DOHH2 (cell line): Measurements from ENCODE around the gene ANP32A.
"Not testable (repeated sequence)": the region's sequence is repeated elsewhere in the genome, so short reads cannot be mapped to it uniquely, and the experiment has no call there.

Experiments
- H3F3A ChIP-seq: fragments of 200-600 bp; sonication (generic), shearing (Covaris generic); 2 replicates; pipeline ENCODE4 v1.6.0; 2016; ENCODE audit warnings: antibody characterized with exemption, mild to moderate bottlenecking; ENCODE audit not compliant: control insufficient read depth, insufficient read depth
- H3K27ac ChIP-seq: fragments of 200-600 bp; sonication (generic); 2 replicates; pipeline ENCODE4 v1.5.1; 2014; ENCODE audit warnings: low read depth, mild to moderate bottlenecking, low read length, moderate library complexity
- H3K27me3 ChIP-seq: fragments of 200-600 bp; sonication (generic); 2 replicates; pipeline ENCODE4 v1.6.1; 2014; ENCODE audit warnings: mild to moderate bottlenecking, low read length, mixed read lengths; ENCODE audit not compliant: control insufficient read depth
- H3K36me3 ChIP-seq: fragments of 200-600 bp; sonication (generic); 2 replicates; pipeline ENCODE4 v1.6.1; 2014; ENCODE audit warnings: mild to moderate bottlenecking, low read length, moderate library complexity, mixed read lengths; ENCODE audit not compliant: control insufficient read depth
- H3K4me1 ChIP-seq: fragments of 200-600 bp; sonication (generic); 2 replicates; pipeline ENCODE4 v1.6.1; 2014; ENCODE audit warnings: mild to moderate bottlenecking, low read length, mixed read lengths; ENCODE audit not compliant: control insufficient read depth
- H3K4me2 ChIP-seq: fragments of 200-600 bp; sonication (generic); 2 replicates; pipeline ENCODE4 v1.6.0; 2014; ENCODE audit warnings: mild to moderate bottlenecking, low read length, moderate library complexity
- H3K4me3 ChIP-seq: fragments of 200-600 bp; sonication (generic); 2 replicates; pipeline ENCODE4 v1.5.1; 2014; ENCODE audit warnings: mild to moderate bottlenecking, low read length, mixed read lengths
- H3K79me2 ChIP-seq: fragments of 200-600 bp; sonication (generic); 2 replicates; pipeline ENCODE4 v1.6.1; 2014; ENCODE audit warnings: mild to moderate bottlenecking, low read length, mixed read lengths; ENCODE audit not compliant: control insufficient read depth
- H3K9me2 ChIP-seq: fragments of 200-600 bp; sonication (generic); replicated peaks from 2 replicates; pipeline ENCODE4 v1.6.1; 2014; ENCODE audit warnings: mild to moderate bottlenecking, low read length, mixed read lengths; ENCODE audit not compliant: control insufficient read depth
- H3K9me3 ChIP-seq: fragments of 200-600 bp; sonication (generic); 2 replicates; pipeline ENCODE4 v1.6.1; 2014; ENCODE audit warnings: antibody characterized with exemption, low read length, mixed read lengths; ENCODE audit not compliant: control insufficient read depth, insufficient read depth
- H4K20me1 ChIP-seq: fragments of 200-600 bp; sonication (generic); 2 replicates; pipeline ENCODE4 v1.6.0; 2014; ENCODE audit warnings: low read depth, mild to moderate bottlenecking, antibody characterized with exemption, low read length, moderate library complexity; ENCODE audit not compliant: control insufficient read depth, insufficient read depth
- EZH2phosphoT487 ChIP-seq: fragments of 200-600 bp; sonication (generic); IDR thresholded peaks from 2 replicates; pipeline ENCODE4 v1.6.1; 2017; ENCODE audit warnings: borderline replicate concordance, mild to moderate bottlenecking, antibody characterized with exemption, low read length, moderate library complexity, mixed read lengths
- TF ChIP-seq, protein P1 (sequence below): fragments of 200-600 bp; sonication (generic); IDR thresholded peaks from one replicate; pipeline ENCODE4 v1.5.1; 2014; ENCODE audit warnings: antibody characterized with exemption, mild to moderate bottlenecking, low read depth, low read length; ENCODE audit not compliant: poor library complexity, severe bottlenecking

ANP32A gene

DNA sequence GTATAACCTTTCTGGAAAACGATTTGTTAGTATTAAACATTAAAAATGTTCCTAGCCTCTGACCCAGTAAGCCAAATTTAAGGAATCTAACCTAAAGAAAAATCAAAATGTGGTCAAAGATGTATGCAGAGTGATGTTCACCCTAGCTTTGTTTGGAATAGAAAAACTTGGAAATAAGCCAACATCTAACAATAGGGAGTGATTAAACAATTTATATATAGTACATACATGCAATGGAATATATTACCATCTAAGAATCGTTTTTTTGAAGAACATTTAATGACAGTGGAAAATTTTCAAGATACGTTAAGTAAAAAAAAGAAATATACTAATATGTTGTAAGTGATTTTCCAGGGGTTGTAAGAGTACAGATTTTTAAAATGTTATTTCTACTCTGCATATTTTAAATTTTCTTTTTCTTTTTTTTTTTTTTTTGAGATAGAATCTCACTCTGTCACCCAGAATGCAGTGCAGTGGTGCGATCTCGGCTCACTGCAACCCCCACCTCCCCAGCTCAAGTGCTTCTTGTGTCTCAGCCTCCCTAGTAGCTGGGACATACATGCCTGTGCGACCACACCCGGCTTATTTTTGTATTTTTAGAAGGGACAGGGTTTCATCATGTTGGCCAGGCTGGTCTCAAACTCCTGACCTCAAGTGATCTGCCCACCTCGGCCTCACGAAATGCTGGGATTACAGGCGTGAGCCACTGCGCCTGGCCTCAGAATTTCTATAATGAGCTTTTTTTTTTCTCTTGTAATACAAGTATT, 54.9 kb downstream of the ANP32A start:
- no peak overlapping the region for H3K4me3 ChIP-seq
- no peak for TF ChIP-seq EZH2phosphoT487
- TF ChIP-seq, protein P1, sequence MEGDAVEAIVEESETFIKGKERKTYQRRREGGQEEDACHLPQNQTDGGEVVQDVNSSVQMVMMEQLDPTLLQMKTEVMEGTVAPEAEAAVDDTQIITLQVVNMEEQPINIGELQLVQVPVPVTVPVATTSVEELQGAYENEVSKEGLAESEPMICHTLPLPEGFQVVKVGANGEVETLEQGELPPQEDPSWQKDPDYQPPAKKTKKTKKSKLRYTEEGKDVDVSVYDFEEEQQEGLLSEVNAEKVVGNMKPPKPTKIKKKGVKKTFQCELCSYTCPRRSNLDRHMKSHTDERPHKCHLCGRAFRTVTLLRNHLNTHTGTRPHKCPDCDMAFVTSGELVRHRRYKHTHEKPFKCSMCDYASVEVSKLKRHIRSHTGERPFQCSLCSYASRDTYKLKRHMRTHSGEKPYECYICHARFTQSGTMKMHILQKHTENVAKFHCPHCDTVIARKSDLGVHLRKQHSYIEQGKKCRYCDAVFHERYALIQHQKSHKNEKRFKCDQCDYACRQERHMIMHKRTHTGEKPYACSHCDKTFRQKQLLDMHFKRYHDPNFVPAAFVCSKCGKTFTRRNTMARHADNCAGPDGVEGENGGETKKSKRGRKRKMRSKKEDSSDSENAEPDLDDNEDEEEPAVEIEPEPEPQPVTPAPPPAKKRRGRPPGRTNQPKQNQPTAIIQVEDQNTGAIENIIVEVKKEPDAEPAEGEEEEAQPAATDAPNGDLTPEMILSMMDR = no peak
- no peaks in the 10 kb centered on the region for H3F3A ChIP-seq
- no peaks in the 10 kb centered on the region for H3K36me3 ChIP-seq
- no peak overlapping the region for H3K27ac ChIP-seq
- no peaks in the 10 kb centered on the region for H3K79me2 ChIP-seq
- H3K9me2 ChIP-seq = no peaks in the 10 kb centered on the region
- no peaks in the 10 kb centered on the region for H4K20me1 ChIP-seq
- H3K4me1 ChIP-seq = no peaks in the 10 kb centered on the region
- no peak overlapping the region for H3K4me2 ChIP-seq
- peaks cover 33% of the 10 kb centered on the region for H3K27me3 ChIP-seq
- no peaks in the 10 kb centered on the region for H3K9me3 ChIP-seq

GRCh38 chr15:68764090-68764489, 56.6 kb downstream of the ANP32A start:
- no peak for TF ChIP-seq EZH2phosphoT487
- TF ChIP-seq, protein P1 = no peak
- H3K4me1 ChIP-seq = no peaks in the 10 kb centered on the region
- no peak overlapping the region for H3K4me2 ChIP-seq
- no peaks in the 10 kb centered on the region for H3K9me3 ChIP-seq
- H3K79me2 ChIP-seq = no peaks in the 10 kb centered on the region
- H4K20me1 ChIP-seq = no peaks in the 10 kb centered on the region
- H3K4me3 ChIP-seq = no peak overlapping the region
- H3F3A ChIP-seq = no peaks in the 10 kb centered on the region
- no peaks in the 10 kb centered on the region for H3K36me3 ChIP-seq
- H3K27ac ChIP-seq = no peak overlapping the region
- peaks cover 33% of the 10 kb centered on the region for H3K27me3 ChIP-seq
- no peaks in the 10 kb centered on the region for H3K9me2 ChIP-seq

DNA sequence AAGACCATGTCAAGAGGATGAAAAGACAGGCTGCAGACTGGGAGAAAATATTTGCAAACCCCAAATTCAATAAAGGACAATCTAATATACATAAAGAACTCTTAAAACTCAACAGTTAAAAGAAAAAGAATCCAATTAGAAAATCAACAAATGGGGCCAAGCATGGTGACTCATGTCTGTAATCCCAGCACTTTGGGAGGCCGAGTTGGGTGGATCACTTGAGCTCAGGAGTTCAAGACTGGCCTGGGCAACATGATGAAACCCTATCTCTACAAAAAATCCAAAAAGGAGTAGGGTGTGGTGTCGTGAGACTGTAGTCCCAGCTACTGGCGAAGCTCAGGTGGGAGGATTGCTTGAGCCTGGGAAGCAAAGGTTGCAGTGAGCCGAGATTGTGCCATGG, 57.6 kb downstream of the ANP32A start:
- Histone ChIP-seq H3K27me3 (peaks cover 33% of the 10 kb centered on the region), H3K36me3 (no peaks in the 10 kb centered on the region), H4K20me1 (no peaks in the 10 kb centered on the region), H3K79me2 (no peaks in the 10 kb centered on the region), H3K9me2 (no peaks in the 10 kb centered on the region), H3K4me3 (no peak overlapping the region), H3K4me2 (no peak overlapping the region), H3K9me3 (no peaks in the 10 kb centered on the region), H3K4me1 (no peaks in the 10 kb centered on the region), H3F3A (no peaks in the 10 kb centered on the region), H3K27ac (no peak overlapping the region)
- TF ChIP-seq, protein P1 = no peak
- TF ChIP-seq EZH2phosphoT487 = no peak

GRCh38 chr15:68759982-68760579, 60.6 kb downstream of the ANP32A start:
- H3K4me2 ChIP-seq, H3K79me2 ChIP-seq: not testable (repeated sequence)

More at GRCh38 chr15:68759982-68760579, 60.6 kb downstream of the ANP32A start:
- H3K27ac ChIP-seq, H4K20me1 ChIP-seq, H3K4me1 ChIP-seq, H3K4me3 ChIP-seq, H3F3A ChIP-seq, H3K9me2 ChIP-seq, H3K36me3 ChIP-seq, H3K9me3 ChIP-seq: not testable (repeated sequence)
- H3K27me3 ChIP-seq = peaks cover 25% of the 10 kb centered on the region
